Measurements from ENCODE around the gene ZNF358. TPM values are rescaled to one million over a fixed set of nuclear protein-coding genes. Genes with fewer than 3 reads are reported as not detected.
A peak's percentile ranks its signal among the peaks of the same experiment; 100 is the strongest.

Gene ZNF358
- total and polyA plus RNA-seq, 10 of the 15 experiments (the other 5 are each of a cell fraction or from before 2014, with no cell fraction given): 0.09 to 6.3 (median 1.9) TPM; not detected in 1

DNA sequence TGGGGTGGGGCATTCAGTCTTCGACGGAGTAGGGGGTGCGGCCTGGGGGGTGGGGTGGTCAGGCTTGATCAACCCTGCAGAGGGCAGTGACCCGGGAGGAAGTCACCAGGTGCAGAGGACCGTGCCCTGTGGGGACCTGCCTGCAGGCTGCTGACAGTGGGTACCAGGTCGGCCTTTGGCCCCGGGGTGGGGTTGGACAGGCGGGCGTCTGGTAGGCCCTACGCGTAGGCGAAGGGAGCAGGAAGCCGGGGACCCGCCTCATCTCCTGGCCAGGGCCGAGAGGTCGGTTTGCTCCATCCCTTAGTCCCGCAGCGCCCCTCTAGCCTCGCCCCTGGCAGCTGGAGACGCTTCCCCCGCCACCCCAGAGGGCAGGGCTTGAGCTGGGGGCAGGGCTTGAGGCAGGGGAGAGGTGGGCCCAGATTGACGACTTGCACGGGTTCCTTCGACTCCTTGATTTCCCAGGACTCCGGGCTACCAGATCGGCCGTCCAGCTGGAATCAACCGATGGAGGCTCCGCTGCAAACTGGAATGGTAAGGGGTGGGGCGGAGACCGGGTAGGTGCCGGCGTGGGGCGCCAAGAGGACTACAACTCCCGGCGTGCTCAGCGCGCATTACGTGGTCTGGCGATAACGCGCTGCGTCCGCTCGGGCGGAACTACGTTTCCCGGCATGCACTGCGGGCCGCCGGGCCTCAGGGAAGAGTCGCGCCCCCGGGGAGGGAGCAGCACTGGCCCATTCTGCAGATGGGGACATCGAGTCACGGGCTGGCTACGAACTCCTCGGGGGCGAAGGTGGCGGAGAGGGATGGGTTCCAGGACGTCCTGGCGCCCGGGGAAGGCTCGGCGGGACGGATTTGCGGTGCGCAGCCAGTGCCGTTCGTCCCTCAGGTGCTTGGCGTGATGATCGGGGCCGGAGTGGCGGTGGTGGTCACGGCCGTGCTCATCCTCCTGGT lies 19.4 kb downstream of the ZNF358 start, which contains the start of gene PNPLA6 (continued):
- TF ChIP-seq, protein P1, sequence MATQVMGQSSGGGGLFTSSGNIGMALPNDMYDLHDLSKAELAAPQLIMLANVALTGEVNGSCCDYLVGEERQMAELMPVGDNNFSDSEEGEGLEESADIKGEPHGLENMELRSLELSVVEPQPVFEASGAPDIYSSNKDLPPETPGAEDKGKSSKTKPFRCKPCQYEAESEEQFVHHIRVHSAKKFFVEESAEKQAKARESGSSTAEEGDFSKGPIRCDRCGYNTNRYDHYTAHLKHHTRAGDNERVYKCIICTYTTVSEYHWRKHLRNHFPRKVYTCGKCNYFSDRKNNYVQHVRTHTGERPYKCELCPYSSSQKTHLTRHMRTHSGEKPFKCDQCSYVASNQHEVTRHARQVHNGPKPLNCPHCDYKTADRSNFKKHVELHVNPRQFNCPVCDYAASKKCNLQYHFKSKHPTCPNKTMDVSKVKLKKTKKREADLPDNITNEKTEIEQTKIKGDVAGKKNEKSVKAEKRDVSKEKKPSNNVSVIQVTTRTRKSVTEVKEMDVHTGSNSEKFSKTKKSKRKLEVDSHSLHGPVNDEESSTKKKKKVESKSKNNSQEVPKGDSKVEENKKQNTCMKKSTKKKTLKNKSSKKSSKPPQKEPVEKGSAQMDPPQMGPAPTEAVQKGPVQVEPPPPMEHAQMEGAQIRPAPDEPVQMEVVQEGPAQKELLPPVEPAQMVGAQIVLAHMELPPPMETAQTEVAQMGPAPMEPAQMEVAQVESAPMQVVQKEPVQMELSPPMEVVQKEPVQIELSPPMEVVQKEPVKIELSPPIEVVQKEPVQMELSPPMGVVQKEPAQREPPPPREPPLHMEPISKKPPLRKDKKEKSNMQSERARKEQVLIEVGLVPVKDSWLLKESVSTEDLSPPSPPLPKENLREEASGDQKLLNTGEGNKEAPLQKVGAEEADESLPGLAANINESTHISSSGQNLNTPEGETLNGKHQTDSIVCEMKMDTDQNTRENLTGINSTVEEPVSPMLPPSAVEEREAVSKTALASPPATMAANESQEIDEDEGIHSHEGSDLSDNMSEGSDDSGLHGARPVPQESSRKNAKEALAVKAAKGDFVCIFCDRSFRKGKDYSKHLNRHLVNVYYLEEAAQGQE (IDR thresholded peaks at IDR 0.05; ENCODE audit: low read depth, low read length): no peak
- TF ChIP-seq, protein P2, sequence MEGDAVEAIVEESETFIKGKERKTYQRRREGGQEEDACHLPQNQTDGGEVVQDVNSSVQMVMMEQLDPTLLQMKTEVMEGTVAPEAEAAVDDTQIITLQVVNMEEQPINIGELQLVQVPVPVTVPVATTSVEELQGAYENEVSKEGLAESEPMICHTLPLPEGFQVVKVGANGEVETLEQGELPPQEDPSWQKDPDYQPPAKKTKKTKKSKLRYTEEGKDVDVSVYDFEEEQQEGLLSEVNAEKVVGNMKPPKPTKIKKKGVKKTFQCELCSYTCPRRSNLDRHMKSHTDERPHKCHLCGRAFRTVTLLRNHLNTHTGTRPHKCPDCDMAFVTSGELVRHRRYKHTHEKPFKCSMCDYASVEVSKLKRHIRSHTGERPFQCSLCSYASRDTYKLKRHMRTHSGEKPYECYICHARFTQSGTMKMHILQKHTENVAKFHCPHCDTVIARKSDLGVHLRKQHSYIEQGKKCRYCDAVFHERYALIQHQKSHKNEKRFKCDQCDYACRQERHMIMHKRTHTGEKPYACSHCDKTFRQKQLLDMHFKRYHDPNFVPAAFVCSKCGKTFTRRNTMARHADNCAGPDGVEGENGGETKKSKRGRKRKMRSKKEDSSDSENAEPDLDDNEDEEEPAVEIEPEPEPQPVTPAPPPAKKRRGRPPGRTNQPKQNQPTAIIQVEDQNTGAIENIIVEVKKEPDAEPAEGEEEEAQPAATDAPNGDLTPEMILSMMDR (IDR thresholded peaks at IDR 0.05 in 2 of 3, conservative IDR thresholded peaks at IDR 0.05 in 1 of 3; ENCODE audit: control insufficient read depth in 2 of 3, extremely low read depth in 1 of 3, insufficient read depth in 1 of 3, low read depth in 3 of 3, low read length in 3 of 3): no peak
- TF ChIP-seq PAX8 (IDR thresholded peaks at IDR 0.05) (no peak), WRNIP1 (IDR thresholded peaks at IDR 0.05; ENCODE audit: borderline replicate concordance, low read depth, low read length) (no peak), STAT3 (IDR thresholded peaks at IDR 0.05; ENCODE audit: low read depth, low read length) (no peak), MTA2 (IDR thresholded peaks at IDR 0.05; ENCODE audit: low read depth) (no peak), MXI1 (IDR thresholded peaks at IDR 0.05; ENCODE audit: low read depth, low read length) (peak; percentile 63), ZNF217 (IDR thresholded peaks at IDR 0.05) (peak; percentile 88), NR2C2 (IDR thresholded peaks at IDR 0.05; ENCODE audit: borderline replicate concordance, control insufficient read depth, insufficient read length, low read depth) (no peak), IRF4 (IDR thresholded peaks at IDR 0.05; ENCODE audit: low read depth, low read length) (no peak), FOXM1 (IDR thresholded peaks at IDR 0.05; ENCODE audit: low read depth, low read length) (no peak), HDAC2 (IDR thresholded peaks at IDR 0.05) (no peak)
- TF ChIP-seq, protein P3, sequence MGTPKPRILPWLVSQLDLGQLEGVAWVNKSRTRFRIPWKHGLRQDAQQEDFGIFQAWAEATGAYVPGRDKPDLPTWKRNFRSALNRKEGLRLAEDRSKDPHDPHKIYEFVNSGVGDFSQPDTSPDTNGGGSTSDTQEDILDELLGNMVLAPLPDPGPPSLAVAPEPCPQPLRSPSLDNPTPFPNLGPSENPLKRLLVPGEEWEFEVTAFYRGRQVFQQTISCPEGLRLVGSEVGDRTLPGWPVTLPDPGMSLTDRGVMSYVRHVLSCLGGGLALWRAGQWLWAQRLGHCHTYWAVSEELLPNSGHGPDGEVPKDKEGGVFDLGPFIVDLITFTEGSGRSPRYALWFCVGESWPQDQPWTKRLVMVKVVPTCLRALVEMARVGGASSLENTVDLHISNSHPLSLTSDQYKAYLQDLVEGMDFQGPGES (IDR thresholded peaks at IDR 0.05): peak; percentile 45; the same call in 1 of the 2 replicates
- TF ChIP-seq, protein P4, sequence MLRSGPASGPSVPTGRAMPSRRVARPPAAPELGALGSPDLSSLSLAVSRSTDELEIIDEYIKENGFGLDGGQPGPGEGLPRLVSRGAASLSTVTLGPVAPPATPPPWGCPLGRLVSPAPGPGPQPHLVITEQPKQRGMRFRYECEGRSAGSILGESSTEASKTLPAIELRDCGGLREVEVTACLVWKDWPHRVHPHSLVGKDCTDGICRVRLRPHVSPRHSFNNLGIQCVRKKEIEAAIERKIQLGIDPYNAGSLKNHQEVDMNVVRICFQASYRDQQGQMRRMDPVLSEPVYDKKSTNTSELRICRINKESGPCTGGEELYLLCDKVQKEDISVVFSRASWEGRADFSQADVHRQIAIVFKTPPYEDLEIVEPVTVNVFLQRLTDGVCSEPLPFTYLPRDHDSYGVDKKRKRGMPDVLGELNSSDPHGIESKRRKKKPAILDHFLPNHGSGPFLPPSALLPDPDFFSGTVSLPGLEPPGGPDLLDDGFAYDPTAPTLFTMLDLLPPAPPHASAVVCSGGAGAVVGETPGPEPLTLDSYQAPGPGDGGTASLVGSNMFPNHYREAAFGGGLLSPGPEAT (IDR thresholded peaks at IDR 0.05; ENCODE audit: low read depth): peak; percentile 93
- TF ChIP-seq, protein P5, sequence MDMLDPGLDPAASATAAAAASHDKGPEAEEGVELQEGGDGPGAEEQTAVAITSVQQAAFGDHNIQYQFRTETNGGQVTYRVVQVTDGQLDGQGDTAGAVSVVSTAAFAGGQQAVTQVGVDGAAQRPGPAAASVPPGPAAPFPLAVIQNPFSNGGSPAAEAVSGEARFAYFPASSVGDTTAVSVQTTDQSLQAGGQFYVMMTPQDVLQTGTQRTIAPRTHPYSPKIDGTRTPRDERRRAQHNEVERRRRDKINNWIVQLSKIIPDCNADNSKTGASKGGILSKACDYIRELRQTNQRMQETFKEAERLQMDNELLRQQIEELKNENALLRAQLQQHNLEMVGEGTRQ (IDR thresholded peaks at IDR 0.05; ENCODE audit: borderline replicate concordance, low read depth, low read length): no peak
- TF ChIP-seq, protein P6, sequence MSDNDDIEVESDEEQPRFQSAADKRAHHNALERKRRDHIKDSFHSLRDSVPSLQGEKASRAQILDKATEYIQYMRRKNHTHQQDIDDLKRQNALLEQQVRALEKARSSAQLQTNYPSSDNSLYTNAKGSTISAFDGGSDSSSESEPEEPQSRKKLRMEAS (IDR thresholded peaks at IDR 0.05; ENCODE audit: low read depth, low read length): no peak

Data from GM12878 (cell line).